HG02870 (cell line): Measurements from ENCODE around the gene BCAP31.

Experiments used
- ATAC-seq: cut with Tn5 transposase; IDR thresholded peaks from one replicate; pipeline ENCODE4 v1.9.1; 2021; ENCODE audit warnings: mild to moderate bottlenecking, moderate library complexity; ENCODE audit not compliant: unreplicated experiment

BCAP31 gene

DNA sequence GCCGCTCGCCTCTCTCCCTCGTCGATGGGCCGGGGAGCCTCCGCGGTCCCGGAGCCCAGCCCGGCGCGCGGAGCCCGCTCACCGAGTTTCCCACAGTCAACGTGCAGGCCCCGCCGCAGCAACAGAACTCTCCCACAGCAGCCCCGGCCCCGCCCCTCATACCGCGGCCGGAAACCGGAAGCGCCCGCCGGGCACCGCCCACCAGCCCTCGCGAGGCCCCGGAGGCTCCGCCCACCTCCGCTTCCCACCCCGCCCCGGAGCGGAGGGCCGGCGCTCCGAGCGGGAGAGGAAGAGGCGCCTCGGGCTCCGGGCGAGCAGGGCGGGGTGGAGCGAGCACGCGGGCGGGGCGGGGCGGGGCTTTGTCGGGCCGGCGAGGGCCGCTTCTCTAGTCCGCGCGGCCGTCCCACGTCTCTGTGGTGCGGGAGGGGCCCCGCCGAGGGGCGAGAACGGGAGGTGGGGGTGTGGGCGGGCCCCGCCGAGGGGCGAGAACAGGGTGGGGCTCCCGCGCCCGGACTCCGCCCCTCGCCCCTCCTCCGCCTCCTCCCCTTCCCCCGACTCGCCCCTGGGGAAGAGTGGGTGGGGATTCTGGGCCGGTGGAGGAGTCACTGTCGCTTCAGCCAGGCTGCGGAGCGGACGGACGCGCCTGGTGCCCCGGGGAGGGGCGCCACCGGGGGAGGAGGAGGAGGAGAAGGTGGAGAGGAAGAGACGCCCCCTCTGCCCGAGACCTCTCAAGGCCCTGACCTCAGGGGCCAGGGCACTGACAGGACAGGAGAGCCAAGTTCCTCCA lies at the start of gene BCAP31, which contains the start of gene ABCD1:
Gene BCAP31 (minus strand): TSS at position 136 of the 787 bp plus-strand sequence. CDS start 1,143 bp downstream, outside the sequence.
Gene ABCD1 (plus strand): TSS at position 605 of the 787 bp plus-strand sequence. CDS start 411 bp downstream, outside the sequence.
- peak; percentile 49 for ATAC-seq

DNA sequence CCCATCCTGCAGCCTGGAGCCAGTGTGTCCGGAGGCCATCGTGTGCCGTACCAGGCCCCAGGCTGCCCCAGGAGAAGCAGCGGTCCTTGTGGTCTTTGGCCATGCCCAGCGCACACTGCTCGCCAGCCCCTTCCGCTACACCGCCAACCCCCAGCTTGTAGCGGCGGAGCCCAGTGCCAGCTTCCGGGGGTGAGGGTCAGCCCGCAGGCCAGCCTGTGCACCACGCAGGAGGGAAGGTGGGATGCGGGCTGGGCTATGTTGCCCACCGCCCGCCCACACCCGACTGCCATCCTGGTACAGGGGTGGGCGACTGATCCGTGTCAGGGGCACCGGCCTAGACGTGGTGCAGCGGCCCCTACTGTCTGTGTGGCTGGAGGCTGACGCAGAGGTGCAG lies 49.0 kb upstream of the BCAP31 start:
- ATAC-seq: no peak

- ATAC-seq: no peak
These were observed 48.4 kb upstream of the BCAP31 start for GRCh38 chrX:153772316-153773217.

DNA sequence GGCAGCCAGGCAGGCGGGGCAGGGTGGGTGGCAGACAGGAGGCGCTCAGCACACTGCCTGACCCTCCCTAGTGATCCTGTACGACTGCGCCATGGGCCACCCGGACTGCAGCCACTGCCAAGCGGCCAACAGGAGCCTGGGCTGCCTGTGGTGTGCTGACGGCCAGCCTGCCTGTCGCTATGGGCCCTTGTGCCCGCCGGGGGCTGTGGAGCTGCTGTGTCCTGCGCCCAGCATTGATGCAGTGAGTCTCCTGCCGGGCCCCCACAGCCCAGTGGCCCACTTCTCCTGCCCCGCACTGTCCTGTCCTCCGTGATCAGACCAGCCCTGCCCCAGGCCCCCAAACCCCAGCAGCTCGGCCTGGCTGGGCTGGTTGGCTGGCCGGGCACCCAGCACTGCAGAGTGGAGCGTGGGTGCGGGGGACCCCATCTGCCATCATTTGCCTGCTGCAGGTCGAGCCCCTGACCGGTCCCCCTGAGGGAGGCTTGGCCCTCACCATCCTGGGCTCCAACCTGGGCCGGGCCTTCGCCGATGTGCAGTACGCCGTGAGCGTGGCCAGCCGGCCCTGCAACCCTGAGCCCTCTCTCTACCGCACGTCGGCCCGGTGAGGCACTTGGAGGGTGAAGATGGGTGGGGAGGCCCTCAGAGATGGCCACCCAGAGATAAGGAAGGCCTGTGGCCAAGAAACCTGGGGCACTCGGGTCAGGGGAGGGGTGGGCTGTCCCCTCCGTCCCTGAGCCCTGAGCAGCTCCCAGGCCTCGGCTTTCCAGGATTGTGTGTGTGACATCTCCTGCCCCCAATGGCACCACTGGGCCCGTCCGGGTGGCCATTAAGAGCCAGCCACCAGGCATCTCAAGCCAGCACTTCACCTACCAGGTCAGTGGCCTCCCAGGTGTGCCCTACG lies 47.5 kb upstream of the BCAP31 start:
- ATAC-seq: no peak

GRCh38 chrX:153770601-153771414 lies 46.6 kb upstream of the BCAP31 start:
- no peak for ATAC-seq

- ATAC-seq: no peak
These were observed 45.8 kb upstream of the BCAP31 start for GRCh38 chrX:153769865-153770600.

DNA sequence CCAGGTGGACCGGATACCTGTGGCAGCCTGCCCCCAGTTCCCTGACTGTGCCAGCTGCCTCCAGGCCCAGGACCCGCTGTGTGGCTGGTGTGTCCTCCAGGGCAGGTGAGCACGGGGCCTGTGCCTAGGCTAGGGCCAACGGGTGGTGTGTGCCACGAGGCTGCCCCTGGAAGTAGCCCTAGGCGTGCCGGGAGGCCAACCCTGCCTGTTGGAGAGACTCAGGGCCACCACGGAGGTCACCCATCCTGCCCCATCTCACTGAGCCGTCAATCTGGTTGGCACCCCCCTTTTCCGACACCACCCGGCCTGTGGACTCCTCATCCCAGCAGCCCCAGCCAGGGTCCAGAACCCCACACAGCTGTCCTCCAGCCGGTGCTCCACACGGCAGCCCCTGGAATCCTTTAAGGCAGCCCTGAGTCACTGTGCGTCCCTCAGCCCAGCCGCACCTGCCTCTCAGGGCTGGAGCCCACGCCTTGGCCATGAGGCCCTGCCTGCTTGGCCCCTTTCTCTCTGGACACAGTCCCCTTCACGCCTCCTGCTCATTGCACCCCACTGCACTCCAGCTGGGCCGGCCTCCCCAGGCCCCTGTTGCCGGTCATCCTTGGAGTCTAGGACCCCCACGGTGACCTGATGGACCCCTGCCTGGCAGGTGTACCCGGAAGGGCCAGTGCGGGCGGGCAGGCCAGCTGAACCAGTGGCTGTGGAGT lies 45.1 kb upstream of the BCAP31 start:
- no peak for ATAC-seq

DNA sequence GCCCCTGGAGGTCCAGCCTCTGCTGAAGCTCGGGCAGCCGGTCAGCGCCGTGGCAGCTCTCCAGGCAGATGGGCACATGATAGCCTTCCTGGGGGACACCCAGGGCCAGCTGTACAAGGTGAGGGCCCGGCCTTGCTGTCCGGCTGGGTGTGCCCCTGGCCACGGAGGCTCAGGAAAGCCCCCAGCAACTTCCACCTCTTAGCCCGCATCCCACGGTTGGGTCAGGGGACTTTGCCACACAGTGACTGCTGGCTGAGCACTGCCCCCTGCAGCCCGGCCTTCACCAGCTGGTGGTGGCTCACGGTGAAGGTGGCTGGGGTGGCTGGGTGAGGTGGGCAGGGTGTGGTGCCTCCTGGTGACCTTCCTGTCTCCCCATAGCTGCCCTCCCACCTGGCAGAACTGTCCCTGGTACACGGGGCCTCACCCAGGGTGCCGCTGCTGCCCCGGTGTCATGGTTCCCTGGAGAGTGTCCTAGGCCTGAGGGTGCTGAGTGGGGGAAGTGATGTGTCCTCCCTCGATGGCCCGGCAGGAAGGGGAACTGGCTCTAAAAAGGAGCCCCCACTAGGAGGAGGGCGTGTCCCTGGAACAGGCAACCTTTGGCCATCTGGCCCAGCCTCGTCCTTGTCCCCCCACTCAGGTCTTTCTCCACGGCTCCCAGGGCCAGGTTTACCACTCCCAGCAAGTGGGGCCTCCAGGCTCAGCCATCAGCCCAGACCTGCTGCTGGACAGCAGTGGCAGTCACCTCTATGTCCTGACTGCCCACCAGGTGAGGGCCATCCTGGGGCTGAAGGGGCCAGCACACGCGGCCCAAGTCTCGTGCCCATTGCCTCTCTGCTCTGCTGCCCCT lies 44.3 kb upstream of the BCAP31 start:
- ATAC-seq: no peak

DNA sequence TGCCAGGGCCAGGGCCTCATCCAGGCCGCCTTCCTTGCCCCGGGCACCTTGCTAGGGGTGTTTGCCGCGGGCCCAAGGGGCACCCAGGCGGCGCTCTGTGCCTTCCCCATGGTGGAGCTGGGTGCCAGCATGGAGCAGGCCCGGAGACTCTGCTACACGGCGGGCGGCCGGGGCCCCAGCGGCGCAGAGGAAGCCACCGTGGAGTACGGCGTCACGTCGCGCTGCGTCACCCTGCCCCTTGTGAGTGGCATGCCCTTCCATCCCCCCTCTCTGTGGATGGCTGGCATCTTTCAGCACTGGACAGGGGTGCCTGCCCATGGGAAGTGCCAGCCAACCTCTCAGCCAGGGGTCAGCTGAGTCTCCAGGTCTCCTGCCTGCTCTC lies 43.5 kb upstream of the BCAP31 start:
- ATAC-seq: no peak

DNA sequence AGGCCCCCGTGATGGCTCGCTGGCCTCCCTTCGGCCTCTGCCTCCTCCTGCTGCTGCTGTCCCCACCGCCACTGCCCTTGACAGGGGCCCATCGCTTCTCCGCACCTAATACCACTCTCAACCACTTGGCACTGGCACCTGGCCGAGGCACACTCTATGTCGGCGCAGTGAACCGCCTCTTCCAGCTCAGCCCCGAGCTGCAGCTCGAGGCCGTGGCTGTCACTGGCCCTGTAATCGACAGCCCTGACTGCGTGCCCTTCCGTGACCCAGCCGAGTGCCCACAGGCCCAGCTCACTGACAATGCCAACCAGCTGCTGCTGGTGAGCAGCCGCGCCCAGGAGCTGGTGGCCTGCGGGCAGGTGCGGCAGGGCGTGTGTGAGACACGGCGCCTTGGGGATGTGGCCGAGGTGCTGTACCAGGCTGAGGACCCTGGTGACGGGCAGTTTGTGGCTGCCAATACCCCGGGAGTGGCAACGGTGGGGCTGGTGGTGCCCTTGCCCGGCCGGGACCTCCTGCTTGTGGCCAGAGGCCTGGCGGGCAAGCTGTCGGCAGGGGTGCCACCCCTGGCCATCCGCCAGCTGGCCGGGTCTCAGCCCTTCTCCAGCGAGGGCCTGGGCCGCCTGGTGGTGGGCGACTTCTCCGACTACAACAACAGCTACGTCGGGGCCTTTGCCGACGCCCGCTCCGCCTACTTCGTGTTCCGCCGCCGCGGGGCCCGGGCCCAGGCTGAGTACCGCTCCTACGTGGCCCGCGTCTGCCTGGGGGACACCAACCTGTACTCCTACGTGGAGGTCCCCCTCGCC lies 42.9 kb upstream of the BCAP31 start:
- no peak for ATAC-seq

DNA sequence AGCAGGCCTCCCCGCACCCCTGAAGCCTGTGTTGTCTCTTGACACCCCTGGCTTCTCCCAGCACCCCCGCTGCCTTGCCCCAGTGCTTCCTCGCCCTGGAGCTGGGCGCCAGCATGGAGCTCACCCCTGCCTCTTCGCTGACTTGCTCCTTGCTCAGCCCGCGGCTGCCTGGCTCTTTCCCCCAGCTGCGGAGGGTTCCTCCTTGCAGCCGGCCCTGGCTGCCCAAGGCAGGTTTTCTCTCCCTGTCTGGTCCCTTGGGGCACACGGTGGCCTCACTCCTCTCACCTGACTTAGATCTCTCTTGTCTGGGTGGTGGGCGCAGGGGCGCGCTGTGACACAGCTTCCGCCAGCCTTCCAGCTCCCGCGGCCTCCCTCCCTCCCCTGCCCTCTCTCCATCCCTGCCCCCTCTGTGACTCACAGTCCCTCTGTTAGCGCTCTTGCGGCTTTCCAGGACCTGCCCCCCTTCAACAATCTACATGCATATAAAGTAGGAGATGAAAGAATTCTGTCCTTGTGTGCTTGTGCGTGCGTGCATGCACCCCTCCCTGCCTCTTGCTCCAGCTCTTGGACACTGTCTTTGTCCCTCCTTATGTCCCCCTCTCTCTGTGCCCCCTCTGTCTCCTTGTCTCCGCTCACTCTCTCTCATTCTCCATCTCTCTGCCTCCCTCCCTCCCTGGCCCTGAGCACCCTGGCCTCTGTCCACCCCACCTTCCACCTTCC lies 42.1 kb upstream of the BCAP31 start:
- no peak for ATAC-seq

DNA sequence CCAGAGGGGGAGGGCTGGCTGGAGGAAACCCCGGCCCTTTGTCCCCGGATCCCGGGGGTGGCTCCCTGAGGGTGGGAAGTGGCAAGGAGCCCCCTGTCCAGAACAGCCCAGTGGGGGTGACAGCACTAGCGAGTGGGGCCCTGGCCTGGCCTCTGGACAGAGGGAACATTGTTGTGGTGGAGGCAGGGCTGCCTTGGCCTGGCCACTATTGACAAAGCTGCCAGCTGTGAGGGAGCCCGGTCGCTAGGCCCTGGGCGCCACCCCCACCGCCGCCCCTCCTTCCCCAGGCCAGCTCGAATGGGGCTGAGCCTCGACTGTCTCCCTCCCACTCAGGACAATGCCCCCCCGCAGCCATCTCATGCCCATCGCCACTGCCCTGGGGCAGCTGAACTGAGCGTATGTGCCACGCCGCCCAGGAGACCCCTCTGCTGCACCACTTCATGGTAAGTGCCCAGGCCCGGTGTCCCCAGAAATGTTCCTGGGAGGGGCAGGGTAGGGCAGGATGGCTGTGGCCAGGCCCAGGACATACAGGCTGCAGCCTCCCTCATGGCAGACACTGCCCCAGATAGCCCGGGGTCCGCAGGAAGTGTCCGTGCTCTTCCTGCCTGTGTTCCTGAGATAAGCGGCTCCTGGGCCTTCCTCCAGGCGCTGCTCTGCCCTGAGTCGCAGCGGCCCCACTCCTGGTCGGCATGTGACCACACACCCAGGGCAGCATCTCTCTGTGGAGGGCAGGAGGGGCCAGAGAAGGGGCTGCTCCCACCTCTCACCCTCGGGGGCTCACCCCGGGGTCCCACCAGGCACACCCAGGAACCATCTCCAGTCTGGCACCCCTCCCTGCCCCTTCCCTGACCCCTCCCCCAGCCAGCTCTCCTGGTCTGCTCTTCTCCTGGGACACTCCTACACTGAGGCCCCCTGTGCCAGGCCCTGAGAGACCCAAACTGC lies 41.2 kb upstream of the BCAP31 start:
- ATAC-seq: no peak

DNA sequence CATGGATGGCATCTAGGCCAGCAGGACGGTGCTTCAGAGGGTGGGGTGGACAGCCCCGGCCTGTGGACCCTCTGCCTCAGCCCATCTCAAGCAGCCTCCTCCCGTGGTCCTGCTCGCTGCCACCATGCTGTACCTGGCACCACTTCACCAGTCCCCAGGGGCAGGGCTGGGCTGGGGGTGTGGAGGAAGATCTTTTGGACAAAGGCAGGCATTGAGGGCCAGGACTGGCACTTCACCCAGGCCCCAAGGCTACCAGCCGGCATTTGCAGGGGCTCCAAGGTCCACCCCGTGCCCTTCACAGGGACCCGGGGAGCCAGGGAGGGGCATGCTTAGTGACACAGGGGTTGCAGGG lies 40.6 kb upstream of the BCAP31 start:
- no peak for ATAC-seq

DNA sequence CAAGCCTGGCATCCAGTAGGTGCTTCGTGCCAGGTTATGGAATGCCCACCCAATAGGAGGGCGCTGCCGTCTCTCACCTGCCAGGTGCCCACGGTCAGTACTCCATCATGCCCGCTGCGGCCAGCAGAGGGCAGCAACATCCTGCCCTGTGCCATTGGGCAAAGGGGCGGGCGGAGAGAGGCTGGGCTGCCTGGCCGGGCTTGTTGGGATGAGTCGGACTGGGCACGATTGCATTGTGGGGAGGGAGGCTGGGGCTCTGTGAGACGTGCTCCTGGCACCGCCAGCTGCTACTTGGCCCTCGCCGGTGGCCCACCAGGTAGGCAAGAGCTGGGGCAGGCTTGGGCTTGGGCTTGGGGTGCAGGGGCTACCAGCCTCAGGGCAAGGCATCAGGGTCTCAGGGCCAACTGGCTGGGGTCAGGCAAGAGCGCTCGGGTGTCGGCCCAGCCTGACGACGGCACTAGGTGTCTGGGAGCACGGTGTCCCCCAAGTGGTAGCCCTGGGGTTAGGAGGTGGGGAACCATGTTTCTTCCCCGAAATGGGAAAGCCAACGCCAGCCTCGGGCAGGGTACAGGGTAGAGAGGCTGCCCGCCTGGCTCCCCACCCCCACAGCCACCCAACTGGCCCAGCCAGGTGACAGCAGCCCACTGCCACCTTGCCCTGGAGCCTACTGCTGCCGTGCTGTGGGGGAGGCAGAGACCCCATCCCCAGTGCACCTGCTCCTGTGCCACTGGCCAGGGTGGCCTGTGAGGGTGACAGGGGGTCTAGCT lies 40.0 kb upstream of the BCAP31 start, which contains the start of gene PLXNB3:
Gene PLXNB3 (plus strand): TSS at position 261 of the 767 bp plus-strand sequence. CDS start 1,287 bp downstream, outside the sequence.
- peak; percentile 68 for ATAC-seq
